Sciatic nerve (tissue), 2 donors: ENCODE measurements around the gene PSMD1. TPM values are rescaled to one million over a fixed set of nuclear protein-coding genes. Genes with fewer than 3 reads are reported as not detected.

Source experiments
- ATAC-seq: fragments of 200-7000 bp; cut with Tn5 transposase; one replicate; pipeline ENCODE4 v1.9.1; 2020; ENCODE audit warnings: mild to moderate bottlenecking, moderate library complexity
- DNase-seq: peaks from one replicate; pipeline ENCODE4 v3.0.0-alpha.2; 2020; ENCODE audit warnings: low spot score
- intact Hi-C: fragments of 100-400 bp; cut with DNase I; formaldehyde crosslinking; loops from one replicate; pipeline ENCODE4 v1.14.2; 2022
- total RNA-seq: library from RNA; stranded (reverse); fragmentation: NEBNext Ultra II Directional; extraction: Animal tissue kit (Norgen Biotek cat#: 25700); gene quantifications from one replicate; pipeline ENCODE4 v1.2.1, GENCODE V29; 2021
- donor health status: DM: no; HTN: no; CAD: no.
- donor health status: DM: no; HTN: no; CAD: no.

Gene PSMD1
- total RNA-seq, 1 donor from 2014 or later = 73.6 TPM

DNA sequence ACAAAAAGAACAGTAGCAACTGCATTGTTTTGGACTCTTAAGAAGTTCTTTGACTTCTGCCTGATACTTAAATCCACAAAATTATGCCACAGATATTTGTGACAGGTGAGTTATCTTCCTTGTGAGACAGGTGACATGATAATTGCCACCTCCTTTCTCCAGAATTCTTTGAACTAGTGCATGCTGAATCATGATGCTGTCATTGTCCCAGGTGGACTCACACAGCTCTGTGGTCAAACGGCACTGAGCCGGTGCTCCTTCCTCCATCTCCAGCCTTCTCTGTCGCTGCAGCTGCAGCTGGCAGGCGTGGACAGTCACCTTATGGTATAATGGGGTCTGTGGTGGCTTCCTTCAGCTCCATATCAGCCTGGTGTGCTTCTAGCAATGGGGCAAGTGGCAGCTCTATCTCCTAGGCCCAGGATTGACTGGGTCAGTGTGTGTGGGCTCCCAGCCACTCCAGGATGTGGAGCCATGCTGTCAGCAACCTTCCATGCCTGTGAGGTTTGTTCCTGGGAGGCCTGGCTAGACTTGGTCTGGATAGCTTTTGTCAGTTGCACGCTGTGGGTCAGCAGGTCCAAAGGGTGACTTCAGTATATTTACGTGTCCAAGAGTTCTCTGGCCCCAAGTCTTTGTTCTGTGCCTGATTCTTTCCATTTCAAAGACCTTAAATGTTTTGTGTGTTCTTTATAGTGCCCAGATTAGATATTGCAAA, 157.4 kb downstream of the PSMD1 start:
- intact Hi-C loops = no loop called here
- no peak for ATAC-seq
- no peak for DNase-seq

DNA sequence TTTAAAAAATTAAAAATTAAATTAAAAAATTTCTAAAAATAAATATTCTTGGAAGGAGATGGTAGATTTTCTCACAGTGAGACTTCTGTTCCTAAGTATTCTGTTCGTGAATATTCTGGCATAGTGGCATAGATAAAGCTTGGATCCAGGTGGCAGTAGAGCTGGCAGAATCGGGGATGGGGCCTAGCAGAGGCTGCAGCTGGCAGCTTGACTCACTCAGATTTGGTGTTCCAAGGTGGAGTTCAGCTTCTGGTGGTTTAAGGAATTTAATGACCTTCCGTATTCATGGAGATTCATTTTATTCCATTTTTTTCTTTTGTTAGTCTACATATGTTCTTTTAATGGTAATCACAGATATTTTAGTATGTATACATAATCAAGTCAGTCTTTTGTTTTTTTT, 161.7 kb downstream of the PSMD1 start:
- ATAC-seq = no peak
- intact Hi-C loops = no loop called here

DNA sequence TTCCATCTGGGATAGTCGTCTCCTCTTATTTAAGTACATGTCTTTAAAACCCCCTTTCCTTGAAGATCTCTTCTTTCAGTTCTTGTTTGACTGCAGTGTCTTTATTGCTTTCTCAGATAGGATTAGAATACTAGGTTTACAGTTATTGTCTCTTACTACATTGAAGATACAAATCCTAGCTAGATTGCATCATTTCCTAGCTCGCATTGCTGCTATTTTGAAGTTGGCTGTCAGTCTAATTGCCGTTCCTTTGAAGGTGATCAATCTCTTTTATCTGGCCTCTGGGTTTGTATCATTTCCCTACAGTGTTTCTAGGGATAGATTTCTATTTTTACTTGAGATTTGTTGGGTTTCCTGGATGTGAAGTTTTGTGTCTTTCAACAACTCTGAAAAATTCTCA, 162.6 kb downstream of the PSMD1 start:
- no peak for DNase-seq
- ATAC-seq = no peak
- intact Hi-C loops = no loop called here

More for the DNA sequence above, 161.7 kb downstream of the PSMD1 start:
- DNase-seq = no peak

DNA sequence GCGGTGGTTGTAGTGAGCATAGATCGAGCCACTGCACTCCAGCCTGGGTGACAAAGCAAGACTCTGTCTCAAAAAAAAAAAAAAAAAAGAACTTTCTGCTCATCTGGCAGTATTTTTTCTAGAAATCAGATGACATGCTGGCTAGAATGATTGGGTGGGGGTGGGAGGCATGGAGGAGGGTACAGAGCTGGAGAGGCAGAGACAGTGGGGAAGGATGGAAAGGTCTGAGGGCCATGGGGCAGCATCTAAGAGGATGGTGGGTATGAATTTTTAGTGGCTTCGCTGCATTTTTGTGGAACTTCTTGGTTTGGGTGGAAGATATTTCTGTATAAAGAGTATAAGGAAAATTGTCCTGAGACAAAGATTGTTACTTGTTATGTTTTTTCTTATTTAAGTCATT, 165.1 kb downstream of the PSMD1 start:
- ATAC-seq (no peak), DNase-seq (no peak)
- intact Hi-C loops = no loop called here

Other genes with a start within 250 kb of the PSMD1 start
- gene ITM2C, start 191.9 kb upstream of the PSMD1 start, total RNA-seq = 136 TPM
- 0.18 TPM for gene GPR55, start 131.6 kb upstream of the PSMD1 start, total RNA-seq
- gene SPATA3, start 60.7 kb upstream of the PSMD1 start, total RNA-seq = not detected
- gene C2orf72, start 19.3 kb upstream of the PSMD1 start, total RNA-seq = 2.7 TPM
- gene HTR2B, start 68.2 kb downstream of the PSMD1 start, total RNA-seq = 1.2 TPM
- gene ARMC9, start 141.8 kb downstream of the PSMD1 start, total RNA-seq = 15.4 TPM